Measurements from ENCODE around the gene GPATCH3.

- TF ChIP-seq BHLHE40 (IDR thresholded peaks at IDR 0.05; ENCODE audit: low read depth, low read length), result no peak
- no peak for TF ChIP-seq POLR2A (IDR thresholded peaks at IDR 0.05; ENCODE audit: low read depth, low read length)
- no peak for TF ChIP-seq CTCF (conservative IDR thresholded peaks at IDR 0.05; ENCODE audit: low read depth, low read length)
- no peak for TF ChIP-seq USF2 (IDR thresholded peaks at IDR 0.05; ENCODE audit: low read depth, low read length)
Measured at GRCh38 chr1:26894263-26894662, 6.0 kb downstream of the GPATCH3 start.

Measured in IMR-90 (cell line).